Measurements from ENCODE around the gene EGFLAM.
"Not testable (repeated sequence)": the region's sequence is repeated elsewhere in the genome, so short reads cannot be mapped to it uniquely, and the experiment has no call there.

EGFLAM gene

GRCh38 chr5:38329132-38329715 lies 70.9 kb downstream of the EGFLAM start:
- DNase-seq (ENCODE audit: low spot score), result peak; percentile 93

- DNase-seq (ENCODE audit: low spot score), result peak; percentile 90
Observed at GRCh38 chr5:38330207-38330606, 71.8 kb downstream of the EGFLAM start.

GRCh38 chr5:38331831-38332230 lies 73.5 kb downstream of the EGFLAM start:
- no peak for DNase-seq (ENCODE audit: low spot score)

- not testable (repeated sequence) for DNase-seq (ENCODE audit: low spot score)
Observed at GRCh38 chr5:38333181-38333580, 74.8 kb downstream of the EGFLAM start.

GRCh38 chr5:38338455-38338854 lies 80.1 kb downstream of the EGFLAM start:
- no peak for DNase-seq (ENCODE audit: low spot score)

- DNase-seq (ENCODE audit: low spot score), result peak; percentile 84
Observed at GRCh38 chr5:38339446-38339845, 81.1 kb downstream of the EGFLAM start.

GRCh38 chr5:38341056-38341455 lies 82.7 kb downstream of the EGFLAM start:
- peak; percentile 78 for DNase-seq (ENCODE audit: low spot score)

- DNase-seq (ENCODE audit: low spot score), result peak; percentile 88
Observed at GRCh38 chr5:38341641-38342040, 83.3 kb downstream of the EGFLAM start.

- DNase-seq (ENCODE audit: low spot score), result no peak
Observed at GRCh38 chr5:38342261-38342660, 83.9 kb downstream of the EGFLAM start.

- peak; percentile 11 for DNase-seq (ENCODE audit: low spot score)
Observed at GRCh38 chr5:38344891-38345290, 86.5 kb downstream of the EGFLAM start.

GRCh38 chr5:38346593-38346992 lies 88.2 kb downstream of the EGFLAM start:
- DNase-seq (ENCODE audit: low spot score), result no peak

GRCh38 chr5:38347040-38347763 lies 88.8 kb downstream of the EGFLAM start:
- peak; percentile 98 for DNase-seq (ENCODE audit: low spot score)

GRCh38 chr5:38347896-38348295 lies 89.5 kb downstream of the EGFLAM start:
- DNase-seq (ENCODE audit: low spot score), result peak; percentile 70

GRCh38 chr5:38360323-38361061 lies 102.1 kb downstream of the EGFLAM start:
- no peak for DNase-seq (ENCODE audit: low spot score)

GRCh38 chr5:38362713-38363112 lies 104.4 kb downstream of the EGFLAM start:
- DNase-seq (ENCODE audit: low spot score), result no peak

GRCh38 chr5:38364825-38365224 lies 106.5 kb downstream of the EGFLAM start:
- DNase-seq (ENCODE audit: low spot score), result no peak

- DNase-seq (ENCODE audit: low spot score), result no peak
Observed at GRCh38 chr5:38367410-38367809, 109.1 kb downstream of the EGFLAM start.

- no peak for DNase-seq (ENCODE audit: low spot score)
Observed at GRCh38 chr5:38367966-38368365, 109.6 kb downstream of the EGFLAM start.

GRCh38 chr5:38369692-38370091 lies 111.3 kb downstream of the EGFLAM start:
- DNase-seq (ENCODE audit: low spot score), result no peak

- no peak for DNase-seq (ENCODE audit: low spot score)
Observed at GRCh38 chr5:38370358-38371100, 112.2 kb downstream of the EGFLAM start.

GRCh38 chr5:38371596-38371995 lies 113.2 kb downstream of the EGFLAM start:
- no peak for DNase-seq (ENCODE audit: low spot score)

- no peak for DNase-seq (ENCODE audit: low spot score)
Observed at GRCh38 chr5:38373743-38374142, 115.4 kb downstream of the EGFLAM start.

All from kidney tubule cell (primary cell).